Endometrial microvascular endothelial cells (primary cell): ENCODE results near the gene METTL24. TPM values are rescaled to one million over a fixed set of nuclear protein-coding genes. Genes with fewer than 3 reads are reported as not detected.

ENCODE experiments used
- in situ Hi-C: cut with HindIII; loops from 2 replicates; pipeline ENCODE4 v1.10.0; 2017; ENCODE audit warnings: low sequenced_read_pairs, low pct_unique_long_range_greater_than_20kb; ENCODE audit errors: inconsistent ontology term
- total RNA-seq: library from RNA; depleted of rRNA; stranded (reverse); fragments of >200 nt; gene quantifications from one replicate; pipeline ENCODE4 v1.2.3, GENCODE V29; 2015; ENCODE audit errors: inconsistent ontology term

The METTL24 gene
- total RNA-seq, 1 donor from 2014 or later: not detected

GRCh38 chr6:110341663-110342596 lies 16.2 kb downstream of the METTL24 start:
- in situ Hi-C loops: no loop called here

- in situ Hi-C loops: no loop called here
Observed at GRCh38 chr6:110341067-110341466, 17.1 kb downstream of the METTL24 start.

- in situ Hi-C loops: no loop called here
Observed at GRCh38 chr6:110340392-110340965, 17.7 kb downstream of the METTL24 start.

- in situ Hi-C loops: no loop called here
Observed at GRCh38 chr6:110338820-110339470, 19.2 kb downstream of the METTL24 start.

GRCh38 chr6:110337486-110337885 lies 20.7 kb downstream of the METTL24 start:
- in situ Hi-C loops: no loop called here

GRCh38 chr6:110334423-110335180 lies 23.5 kb downstream of the METTL24 start:
- in situ Hi-C loops: no loop called here

GRCh38 chr6:110332281-110332680 lies 25.9 kb downstream of the METTL24 start:
- in situ Hi-C loops: no loop called here

GRCh38 chr6:110331816-110332215 lies 26.3 kb downstream of the METTL24 start:
- in situ Hi-C loops: no loop called here

GRCh38 chr6:110331390-110331789 lies 26.8 kb downstream of the METTL24 start:
- in situ Hi-C loops: no loop called here

- in situ Hi-C loops: no loop called here
Observed at GRCh38 chr6:110329714-110330436, 28.3 kb downstream of the METTL24 start.

GRCh38 chr6:110329348-110329713 lies 28.8 kb downstream of the METTL24 start:
- in situ Hi-C loops: no loop called here

GRCh38 chr6:110328259-110328658 lies 29.9 kb downstream of the METTL24 start:
- in situ Hi-C loops: no loop called here

- in situ Hi-C loops: no loop called here
Observed at GRCh38 chr6:110327391-110327790, 30.8 kb downstream of the METTL24 start.

GRCh38 chr6:110326609-110327008 lies 31.5 kb downstream of the METTL24 start:
- in situ Hi-C loops: no loop called here

GRCh38 chr6:110326057-110326456 lies 32.1 kb downstream of the METTL24 start:
- in situ Hi-C loops: no loop called here

GRCh38 chr6:110325197-110325596 lies 33.0 kb downstream of the METTL24 start:
- in situ Hi-C loops: no loop called here

- in situ Hi-C loops: no loop called here
Observed at GRCh38 chr6:110324548-110324947, 33.6 kb downstream of the METTL24 start.

- in situ Hi-C loops: no loop called here
Observed at GRCh38 chr6:110323258-110323657, 34.9 kb downstream of the METTL24 start.

GRCh38 chr6:110322874-110323242 lies 35.3 kb downstream of the METTL24 start:
- in situ Hi-C loops: no loop called here
